ENCODE results near the gene SH2D2A. TPM values are rescaled to one million over a fixed set of nuclear protein-coding genes. Genes with fewer than 3 reads are reported as not detected.
A peak's percentile ranks its signal among the peaks of the same experiment; 100 is the strongest.

SH2D2A gene
- polyA plus RNA-seq, 1 of the 3 experiments (the other 2 are of a cell fraction) = not detected

DNA sequence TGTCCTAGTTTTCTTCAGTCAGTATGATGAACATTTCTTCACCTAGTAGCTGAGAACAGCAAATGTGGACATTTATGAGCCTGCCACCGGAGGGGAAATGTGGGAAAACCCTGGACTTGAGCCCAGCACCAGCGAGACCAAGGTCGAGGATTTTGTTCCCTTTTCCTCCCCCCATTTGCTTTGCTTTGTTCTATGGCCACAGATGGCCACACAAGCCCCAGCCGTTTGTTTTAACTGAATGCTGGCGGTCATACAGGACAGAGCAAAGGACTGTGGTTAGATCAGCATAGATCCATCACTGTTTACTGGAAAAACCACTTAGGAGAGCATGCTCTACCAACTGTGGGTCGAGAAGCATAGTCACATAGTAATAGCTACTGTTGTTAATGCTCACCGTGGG is 20.9 kb downstream of the SH2D2A start (continued):
- TF ChIP-seq, protein P1, sequence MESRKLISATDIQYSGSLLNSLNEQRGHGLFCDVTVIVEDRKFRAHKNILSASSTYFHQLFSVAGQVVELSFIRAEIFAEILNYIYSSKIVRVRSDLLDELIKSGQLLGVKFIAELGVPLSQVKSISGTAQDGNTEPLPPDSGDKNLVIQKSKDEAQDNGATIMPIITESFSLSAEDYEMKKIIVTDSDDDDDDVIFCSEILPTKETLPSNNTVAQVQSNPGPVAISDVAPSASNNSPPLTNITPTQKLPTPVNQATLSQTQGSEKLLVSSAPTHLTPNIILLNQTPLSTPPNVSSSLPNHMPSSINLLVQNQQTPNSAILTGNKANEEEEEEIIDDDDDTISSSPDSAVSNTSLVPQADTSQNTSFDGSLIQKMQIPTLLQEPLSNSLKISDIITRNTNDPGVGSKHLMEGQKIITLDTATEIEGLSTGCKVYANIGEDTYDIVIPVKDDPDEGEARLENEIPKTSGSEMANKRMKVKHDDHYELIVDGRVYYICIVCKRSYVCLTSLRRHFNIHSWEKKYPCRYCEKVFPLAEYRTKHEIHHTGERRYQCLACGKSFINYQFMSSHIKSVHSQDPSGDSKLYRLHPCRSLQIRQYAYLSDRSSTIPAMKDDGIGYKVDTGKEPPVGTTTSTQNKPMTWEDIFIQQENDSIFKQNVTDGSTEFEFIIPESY (IDR thresholded peaks at IDR 0.05; ENCODE audit: borderline replicate concordance, low read depth) = no peak

- WGBS (ENCODE audit: low lambda C conversion rate) = 93% methylated on average over 5 of the region's 5 CpGs
- peaks cover 18% of the 10 kb centered on the region for H3F3A ChIP-seq (replicated peaks; ENCODE audit: insufficient read depth)
- peaks cover under 1 to 39% of the 10 kb centered on the region in 2 experiments; a peak in 2 of 4 replicates for H3K4me1 ChIP-seq (ENCODE audit: control insufficient read depth in 1 of 2, insufficient read depth in 2 of 2, low read depth in 1 of 2, low read length in 1 of 2)
- no peaks in the 10 kb centered on the region for H3K27me3 ChIP-seq (ENCODE audit: insufficient read depth)
- peak overlapping the region in 1 of 2 experiments; percentile 85; a peak in 2 of 4 replicates for H3K27ac ChIP-seq (ENCODE audit: low read depth in 2 of 2, low read length in 1 of 2)
- no peak overlapping the region for H3K9ac ChIP-seq
- H4K20me1 ChIP-seq (ENCODE audit: insufficient read depth) = peaks cover 26% of the 10 kb centered on the region
- H3K9me2 ChIP-seq = no peaks in the 10 kb centered on the region
- H2AFZ ChIP-seq (ENCODE audit: low read depth) = no peak overlapping the region
- H3K79me2 ChIP-seq (ENCODE audit: insufficient read depth) = peaks cover 1% of the 10 kb centered on the region; the same call in 1 of the 2 replicates
- DNase-seq = no peak
- peaks cover 60 to 85% of the 10 kb centered on the region in 2 experiments for H3K36me3 ChIP-seq (replicated peaks in 1 of 2; ENCODE audit: control insufficient read depth in 1 of 2, insufficient read depth in 2 of 2, low read length in 1 of 2)
- TF ChIP-seq, protein P2, sequence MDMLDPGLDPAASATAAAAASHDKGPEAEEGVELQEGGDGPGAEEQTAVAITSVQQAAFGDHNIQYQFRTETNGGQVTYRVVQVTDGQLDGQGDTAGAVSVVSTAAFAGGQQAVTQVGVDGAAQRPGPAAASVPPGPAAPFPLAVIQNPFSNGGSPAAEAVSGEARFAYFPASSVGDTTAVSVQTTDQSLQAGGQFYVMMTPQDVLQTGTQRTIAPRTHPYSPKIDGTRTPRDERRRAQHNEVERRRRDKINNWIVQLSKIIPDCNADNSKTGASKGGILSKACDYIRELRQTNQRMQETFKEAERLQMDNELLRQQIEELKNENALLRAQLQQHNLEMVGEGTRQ (IDR thresholded peaks at IDR 0.05; ENCODE audit: borderline replicate concordance, low read depth, low read length) = no peak
- TF ChIP-seq FOSL2 (IDR thresholded peaks at IDR 0.05; ENCODE audit: borderline replicate concordance, low read depth) (no peak), TCF12 (IDR thresholded peaks at IDR 0.05) (no peak), REST (IDR thresholded peaks at IDR 0.05; ENCODE audit: low read depth, low read length) (no peak), NRF1 (IDR thresholded peaks at IDR 0.05; ENCODE audit: low read depth, low read length) (no peak), GABPA (IDR thresholded peaks at IDR 0.05; ENCODE audit: low read depth) (no peak), YY1 (IDR thresholded peaks at IDR 0.05; ENCODE audit: low read depth) (no peak), JUND (IDR thresholded peaks at IDR 0.05) (no peak), EP300 (IDR thresholded peaks at IDR 0.05; ENCODE audit: borderline replicate concordance in 1 of 2, low read depth in 1 of 2, low read length in 1 of 2) (no peak), TAF1 (IDR thresholded peaks at IDR 0.05; ENCODE audit: borderline replicate concordance, low read depth, low read length) (no peak), TEAD4 (IDR thresholded peaks at IDR 0.05; ENCODE audit: borderline replicate concordance, insufficient read depth) (no peak), MAX (IDR thresholded peaks at IDR 0.05; ENCODE audit: low read depth) (no peak), NFIC (IDR thresholded peaks at IDR 0.05; ENCODE audit: borderline replicate concordance) (no peak)
- TF ChIP-seq, protein P3, sequence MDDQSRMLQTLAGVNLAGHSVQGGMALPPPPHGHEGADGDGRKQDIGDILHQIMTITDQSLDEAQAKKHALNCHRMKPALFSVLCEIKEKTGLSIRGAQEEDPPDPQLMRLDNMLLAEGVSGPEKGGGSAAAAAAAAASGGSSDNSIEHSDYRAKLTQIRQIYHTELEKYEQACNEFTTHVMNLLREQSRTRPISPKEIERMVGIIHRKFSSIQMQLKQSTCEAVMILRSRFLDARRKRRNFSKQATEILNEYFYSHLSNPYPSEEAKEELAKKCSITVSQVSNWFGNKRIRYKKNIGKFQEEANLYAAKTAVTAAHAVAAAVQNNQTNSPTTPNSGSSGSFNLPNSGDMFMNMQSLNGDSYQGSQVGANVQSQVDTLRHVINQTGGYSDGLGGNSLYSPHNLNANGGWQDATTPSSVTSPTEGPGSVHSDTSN (IDR thresholded peaks at IDR 0.05) = no peak
- H3K4me2 ChIP-seq = no peak overlapping the region
- H3K9me3 ChIP-seq = no peaks in the 10 kb centered on the region
- H3K4me3 ChIP-seq (ENCODE audit: low read depth in 2 of 2, low read length in 1 of 2) = no peak overlapping the region
- ChIA-PET POLR2A (interaction anchor here (1.2 to 2.9 kb wide), 2 partner anchors 22 to 65 kb away, joined by 4 to 12 read pairs; partner anchors contain the start of gene NTRK1), CTCF (interaction anchor here (1.5 to 16.9 kb wide), 11 partner anchors 13 to 132 kb away, joined by 4 to 566 read pairs (median 39); partner anchors contain the start of genes INSRR, ISG20L2, METTL25B and MRPL24)
These were observed 21.3 kb downstream of the SH2D2A start for GRCh38 chr1:156795374-156795733.
